HG03066 (cell line): ENCODE results near the gene BACH2.
"Not testable (repeated sequence)": the region's sequence is repeated elsewhere in the genome, so short reads cannot be mapped to it uniquely, and the experiment has no call there.

Experiments
- ATAC-seq: cut with Tn5 transposase; IDR thresholded peaks from one replicate; pipeline ENCODE4 v1.9.1; 2021; ENCODE audit warnings: low read depth; ENCODE audit not compliant: unreplicated experiment

BACH2 gene

GRCh38 chr6:90045535-90045934 is 251.1 kb downstream of the BACH2 start:
- ATAC-seq: no peak

GRCh38 chr6:90044833-90045381 is 251.7 kb downstream of the BACH2 start:
- no peak for ATAC-seq

DNA sequence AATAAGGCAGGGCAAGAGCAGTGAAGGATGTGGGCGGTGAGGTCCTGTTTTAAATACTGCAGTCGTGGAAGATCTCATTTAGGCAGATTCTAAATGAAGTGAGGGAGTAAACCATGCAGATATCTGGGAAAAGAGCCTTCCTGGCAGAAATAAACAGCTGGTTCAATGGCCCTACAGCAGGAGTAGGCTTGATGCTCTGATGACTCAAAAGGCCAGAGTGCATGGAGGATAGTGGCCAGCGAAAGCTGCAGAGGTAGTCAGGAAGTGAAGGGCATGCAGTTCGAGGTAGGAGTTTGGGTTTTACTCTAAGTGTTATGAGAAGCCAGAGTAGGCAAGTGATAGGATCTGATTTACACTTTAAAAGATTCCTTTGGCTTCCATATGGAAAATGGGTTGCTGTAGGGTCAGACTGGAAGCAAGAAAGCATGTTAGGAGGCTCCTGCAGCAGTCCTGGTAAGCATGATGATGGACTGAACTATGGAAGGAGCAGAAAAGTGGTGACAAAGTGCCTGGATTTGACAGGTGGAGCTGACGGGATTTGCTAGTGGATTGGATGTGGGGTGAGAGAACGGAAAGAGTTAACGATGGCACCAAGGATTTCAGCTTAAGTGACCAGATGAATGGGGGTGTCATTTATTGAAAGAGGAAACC is 252.3 kb downstream of the BACH2 start:
- ATAC-seq: no peak

DNA sequence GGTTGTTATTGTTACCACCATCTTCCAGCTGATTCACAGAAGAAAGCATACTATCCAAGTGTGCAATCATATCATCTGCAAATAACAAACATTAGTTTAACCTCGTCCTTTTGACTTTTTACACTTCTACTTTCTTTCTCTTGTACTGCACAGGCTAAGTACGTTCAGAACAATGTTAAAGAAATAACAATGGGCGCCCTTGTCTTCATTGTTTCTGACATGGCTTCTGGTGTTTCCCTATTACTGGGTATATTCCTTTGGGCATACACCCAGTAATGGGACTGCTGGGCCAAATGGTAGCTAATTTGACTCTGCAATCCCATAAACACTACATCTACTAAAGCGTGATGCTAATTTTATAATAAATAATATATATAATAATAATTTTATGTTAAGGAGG is 255.7 kb downstream of the BACH2 start:
- no peak for ATAC-seq

DNA sequence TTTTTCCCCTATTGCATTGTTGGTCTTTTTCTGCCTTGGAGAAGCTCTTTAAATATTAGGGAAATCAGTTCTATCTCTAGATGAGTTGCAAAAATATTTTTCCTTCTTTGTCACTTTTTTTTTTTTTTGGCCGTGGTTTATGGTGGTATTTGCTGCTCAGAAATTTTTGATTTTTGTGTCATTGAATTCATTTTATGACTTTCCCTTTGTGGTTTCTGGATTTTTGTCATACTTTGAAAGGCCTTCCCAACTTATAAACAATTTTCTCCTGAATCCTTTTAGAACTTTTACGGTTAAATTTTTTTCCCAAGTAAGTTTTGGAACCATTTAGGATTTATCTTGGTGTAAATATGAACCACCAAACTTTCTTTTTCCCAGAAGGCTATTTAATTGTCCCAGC is 256.7 kb downstream of the BACH2 start:
- no peak for ATAC-seq

GRCh38 chr6:90038961-90039653 is 257.5 kb downstream of the BACH2 start:
- ATAC-seq: no peak

- ATAC-seq: no peak
Measured at GRCh38 chr6:90036963-90037362, 259.7 kb downstream of the BACH2 start.

DNA sequence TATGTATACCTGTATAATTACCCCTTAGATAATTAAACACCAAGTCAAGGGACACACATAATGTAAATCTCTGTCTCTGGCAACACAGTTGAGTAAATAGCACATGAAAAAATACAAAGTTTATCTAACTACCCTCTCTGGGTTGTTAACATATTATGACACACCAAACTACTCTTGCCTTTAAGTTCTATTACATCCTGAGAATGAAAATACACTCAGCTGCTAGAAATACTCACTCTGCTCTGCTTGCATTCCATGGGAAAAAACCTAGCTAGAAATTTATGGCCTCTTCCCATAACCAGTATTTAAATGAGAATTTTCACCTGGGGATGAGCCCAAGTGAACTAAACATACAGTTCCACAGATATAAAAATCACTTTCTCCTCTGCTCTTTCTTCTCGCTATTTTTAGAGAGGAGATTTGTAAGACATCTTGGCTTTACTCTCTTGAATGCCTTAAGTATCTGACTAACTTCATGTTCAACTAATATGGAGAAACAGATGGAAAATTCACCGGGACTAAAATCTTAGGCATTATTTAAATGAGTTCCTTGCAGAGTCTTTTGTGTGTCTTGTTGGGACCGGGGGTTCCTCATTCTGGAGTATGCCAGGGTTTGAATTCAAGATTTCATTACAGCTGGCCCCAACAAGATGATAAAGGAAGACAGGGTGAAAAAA is 261.5 kb downstream of the BACH2 start:
- ATAC-seq: no peak

DNA sequence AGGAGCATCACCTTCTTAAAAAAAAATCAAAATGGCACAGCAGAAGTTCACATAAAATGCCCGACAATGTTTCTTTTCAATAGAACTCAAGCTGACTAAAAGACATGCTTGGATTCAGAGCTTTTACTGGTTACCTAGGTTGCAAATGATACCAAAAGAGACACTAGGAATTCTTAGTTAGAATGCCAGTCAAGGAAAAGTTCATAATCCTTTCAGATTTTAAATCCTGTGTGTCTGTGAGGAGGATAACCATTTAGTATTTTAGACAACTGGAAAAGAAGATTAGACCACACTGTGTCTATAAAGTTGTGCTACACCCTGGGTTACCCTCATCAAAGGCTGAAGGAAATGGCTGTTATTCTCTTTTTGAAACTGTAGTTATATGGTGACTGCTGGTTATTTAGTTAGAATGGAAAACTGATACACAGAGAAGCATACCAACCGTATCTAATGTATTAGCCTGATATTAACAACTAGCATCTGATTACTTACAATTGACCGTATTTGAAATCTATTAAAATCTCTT is 262.8 kb downstream of the BACH2 start:
- ATAC-seq: no peak

GRCh38 chr6:90032489-90033212 is 264.0 kb downstream of the BACH2 start:
- ATAC-seq: not testable (repeated sequence)

DNA sequence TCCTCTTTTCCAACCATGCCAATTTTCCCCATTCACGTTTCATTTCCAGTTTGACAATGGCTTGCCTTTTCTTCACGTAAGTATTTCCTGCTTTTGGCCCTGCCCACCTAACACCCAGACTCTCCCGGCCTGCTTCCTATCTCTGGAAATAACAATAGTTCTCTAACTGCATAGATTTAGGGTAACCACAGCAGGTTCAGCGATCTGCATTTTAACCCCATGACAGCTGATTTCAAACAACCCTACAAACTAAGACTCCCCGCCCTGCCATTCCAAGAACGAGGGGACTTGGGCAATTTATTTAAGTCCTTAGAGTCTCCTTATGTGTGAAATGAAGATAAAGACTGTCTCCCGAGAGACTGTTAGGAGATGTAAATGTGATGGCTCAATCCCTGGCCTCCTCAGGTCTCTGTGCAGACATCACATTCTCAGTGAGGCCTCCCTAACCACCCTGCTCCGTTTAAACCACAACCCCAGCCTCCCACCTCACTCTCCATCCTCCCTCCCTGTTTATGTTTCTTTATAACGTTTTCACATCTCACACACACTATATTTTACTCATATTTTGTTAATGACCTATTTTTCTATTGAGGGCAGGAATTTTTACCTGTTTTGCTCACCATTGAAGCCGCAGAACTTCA is 267.5 kb downstream of the BACH2 start:
- ATAC-seq: no peak

DNA sequence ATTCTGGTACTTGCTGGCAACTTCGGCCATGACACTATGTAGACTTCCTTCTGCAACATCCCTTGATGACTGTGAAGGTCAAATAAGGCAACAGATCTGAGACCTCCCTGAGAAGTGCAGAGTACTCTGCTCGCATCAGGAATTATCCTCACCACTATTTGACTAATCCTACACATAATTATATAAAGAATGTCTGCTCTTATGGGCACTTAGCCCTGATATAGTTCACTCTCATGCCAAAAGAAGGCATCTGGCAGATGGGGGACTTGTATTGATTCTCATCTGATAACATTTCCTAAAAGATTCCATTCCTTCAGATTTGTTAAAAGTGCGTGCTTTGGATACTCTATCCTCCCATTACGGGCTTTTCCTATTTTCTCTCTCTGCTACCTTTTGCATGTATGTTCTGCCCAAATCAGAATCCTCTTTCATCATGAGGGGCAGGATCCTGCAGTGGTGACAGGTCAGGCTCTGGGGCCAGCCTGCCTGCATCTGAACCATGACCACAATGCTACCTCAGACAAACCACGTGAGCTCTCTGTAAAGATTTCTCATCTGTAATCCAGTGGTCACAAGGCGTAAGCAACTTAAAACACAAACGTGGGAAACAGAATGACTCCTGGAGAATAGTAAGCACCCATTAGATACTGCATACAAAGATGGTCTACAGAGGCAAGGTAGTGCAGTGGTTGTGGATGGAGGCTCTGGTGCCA is 268.4 kb downstream of the BACH2 start:
- no peak for ATAC-seq

- no peak for ATAC-seq
Measured at GRCh38 chr6:90026216-90026615, 270.4 kb downstream of the BACH2 start.

- ATAC-seq: no peak
Measured at GRCh38 chr6:90025523-90026061, 271.1 kb downstream of the BACH2 start.

GRCh38 chr6:90024633-90025032 is 272.0 kb downstream of the BACH2 start:
- ATAC-seq: no peak

- no peak for ATAC-seq
Measured at GRCh38 chr6:90021711-90022110, 274.9 kb downstream of the BACH2 start.

- no peak for ATAC-seq
Measured at GRCh38 chr6:90020746-90021145, 275.9 kb downstream of the BACH2 start.

DNA sequence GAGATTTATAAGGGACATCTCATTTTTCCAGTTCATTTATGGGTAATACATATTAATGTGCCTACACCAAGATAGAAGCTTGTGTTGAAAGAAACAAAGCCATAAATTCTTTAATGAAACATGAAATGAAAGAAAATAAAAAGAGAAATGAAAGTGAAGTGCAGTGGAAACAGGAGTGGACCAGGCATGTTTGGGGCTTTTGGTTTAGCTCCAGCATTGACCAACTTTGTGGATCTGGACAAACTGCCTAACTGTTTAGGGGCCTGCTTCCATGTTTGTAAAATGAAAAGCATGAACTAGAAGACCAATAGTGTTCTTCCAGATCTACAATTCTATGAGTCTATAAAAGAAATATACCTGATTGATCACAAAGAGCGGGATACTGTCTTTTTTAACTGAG is 277.4 kb downstream of the BACH2 start:
- ATAC-seq: no peak

DNA sequence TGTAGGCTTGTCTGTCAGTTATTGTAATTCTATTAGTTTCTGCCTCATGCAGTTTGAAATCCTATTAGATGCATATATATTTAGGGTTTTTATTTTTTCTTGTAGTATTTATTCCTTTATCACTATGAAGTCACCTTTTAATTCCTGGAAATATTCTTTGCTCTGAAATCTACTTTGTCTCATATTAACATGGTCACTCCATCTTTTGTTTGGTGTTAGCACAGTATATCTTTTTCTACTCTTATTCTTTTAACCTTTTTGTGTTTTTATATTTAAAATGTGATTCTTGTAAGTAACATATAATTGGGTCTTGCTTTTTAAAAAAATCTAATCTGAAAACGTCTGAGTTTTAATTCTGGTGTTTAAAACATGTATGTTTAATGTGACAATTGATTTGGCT is 280.8 kb downstream of the BACH2 start:
- no peak for ATAC-seq
